ENCODE measurements around the gene SINHCAF. TPM values are rescaled to one million over a fixed set of nuclear protein-coding genes. Genes with fewer than 3 reads are reported as not detected.

SINHCAF gene
- total RNA-seq, 1 experiment from 2014 or later = 139 TPM

- no peak for DNase-seq (ENCODE audit: unreplicated experiment)
- no TSS peak for BruUV-seq (replicated peaks)
- intact Hi-C loops (cut with micrococcal nuclease) = loop anchor here (10.0 kb wide), 1 partner anchor 249 kb away; no protein-coding TSS in a partner anchor
Observed at GRCh38 chr12:31234053-31234840, 91.7 kb downstream of the SINHCAF start.

GRCh38 chr12:31233061-31233730 is 92.8 kb downstream of the SINHCAF start:
- CTCF ChIA-PET = interaction anchor here (0.8 to 13.1 kb wide), 6 partner anchors 8 to 385 kb away, joined by 3 to 141 read pairs (median 4); no protein-coding TSS in a partner anchor
- H3K27me3 Mint-ChIP-seq (ENCODE audit: insufficient read depth, unreplicated experiment) = peaks cover 44% of the 10 kb centered on the region
- peaks cover 19% of the 10 kb centered on the region for H3K4me1 Mint-ChIP-seq (ENCODE audit: insufficient read depth, unreplicated experiment)
- BruUV-seq (replicated peaks) = no TSS peak
- H3K9me3 Mint-ChIP-seq (ENCODE audit: unreplicated experiment) = no peaks in the 10 kb centered on the region
- intact Hi-C loops (cut with micrococcal nuclease) = loop anchor here (10.0 kb wide), 1 partner anchor 248 kb away; no protein-coding TSS in a partner anchor
- no peaks in the 10 kb centered on the region for H3K36me3 Mint-ChIP-seq (ENCODE audit: insufficient read depth, unreplicated experiment)
- POLR2A ChIA-PET = interaction anchor here (0.9 kb wide), 1 partner anchor 13 kb away, joined by 3 read pairs; no protein-coding TSS in a partner anchor
- TF ChIP-seq CTCF (IDR thresholded peaks at IDR 0.05; ENCODE audit: unreplicated experiment) = no peak
- no peak for DNase-seq (ENCODE audit: unreplicated experiment)
- no peak overlapping the region for H3K27ac Mint-ChIP-seq (ENCODE audit: low read depth, unreplicated experiment)
- no peak overlapping the region for H3K4me3 Mint-ChIP-seq (ENCODE audit: unreplicated experiment)

More at GRCh38 chr12:31234053-31234840, 91.7 kb downstream of the SINHCAF start:
- no peak for TF ChIP-seq CTCF (IDR thresholded peaks at IDR 0.05; ENCODE audit: unreplicated experiment)
- Mint-ChIP-seq H3K36me3 (ENCODE audit: insufficient read depth, unreplicated experiment) (no peaks in the 10 kb centered on the region), H3K4me1 (ENCODE audit: insufficient read depth, unreplicated experiment) (peaks cover 19% of the 10 kb centered on the region), H3K27me3 (ENCODE audit: insufficient read depth, unreplicated experiment) (peaks cover 50% of the 10 kb centered on the region), H3K9me3 (ENCODE audit: unreplicated experiment) (no peaks in the 10 kb centered on the region), H3K27ac (ENCODE audit: low read depth, unreplicated experiment) (no peak overlapping the region), H3K4me3 (ENCODE audit: unreplicated experiment) (no peak overlapping the region)
- ChIA-PET POLR2A (interaction anchor here (0.6 to 0.9 kb wide), 3 partner anchors 12 to 1559 kb away, joined by 3 read pairs; no protein-coding TSS in a partner anchor), CTCF (interaction anchor here (0.5 to 13.1 kb wide), 7 partner anchors 10 to 1032 kb away, joined by 3 to 141 read pairs (median 3); no protein-coding TSS in a partner anchor)

- Mint-ChIP-seq H3K27me3 (ENCODE audit: insufficient read depth, unreplicated experiment) (peaks cover 37% of the 10 kb centered on the region), H3K9me3 (ENCODE audit: unreplicated experiment) (no peaks in the 10 kb centered on the region), H3K27ac (ENCODE audit: low read depth, unreplicated experiment) (no peak overlapping the region), H3K36me3 (ENCODE audit: insufficient read depth, unreplicated experiment) (no peaks in the 10 kb centered on the region), H3K4me1 (ENCODE audit: insufficient read depth, unreplicated experiment) (peaks cover 19% of the 10 kb centered on the region), H3K4me3 (ENCODE audit: unreplicated experiment) (no peak overlapping the region)
- CTCF ChIA-PET = interaction anchor here (0.7 to 13.1 kb wide), 7 partner anchors 9 to 385 kb away, joined by 3 to 141 read pairs (median 4); no protein-coding TSS in a partner anchor
- no peak for DNase-seq (ENCODE audit: unreplicated experiment)
- intact Hi-C loops (cut with micrococcal nuclease) = loop anchor here (10.0 kb wide), 1 partner anchor 248 kb away; no protein-coding TSS in a partner anchor
- no TSS peak for BruUV-seq (replicated peaks)
- POLR2A ChIA-PET = no interaction called here
- TF ChIP-seq CTCF (IDR thresholded peaks at IDR 0.05; ENCODE audit: unreplicated experiment) = no peak
Observed at GRCh38 chr12:31232361-31232965, 93.5 kb downstream of the SINHCAF start.
